CD4-positive, alpha-beta T cell (primary cell): ENCODE results near the gene BACE1. TPM values are rescaled to one million over a fixed set of nuclear protein-coding genes. Genes with fewer than 3 reads are reported as not detected.

Source experiments
- ATAC-seq: fragments of 200-7000 bp; cut with Tn5 transposase; one replicate; pipeline ENCODE4 v1.10.0; 2022; ENCODE audit warnings: mild to moderate bottlenecking; ENCODE audit not compliant: poor library complexity
- CTCF ChIA-PET: fragments of 350-600 bp; sonication (Branson Sonifier 250); formaldehyde crosslinking; loops from one replicate; lab custom pipeline; 2021; ENCODE audit warnings: antibody characterized with exemption, inconsistent platforms; lab: Charles Lee
- POLR2A ChIA-PET: fragments of 350-600 bp; sonication (Branson Sonifier 250); formaldehyde crosslinking; loops from one replicate; lab custom pipeline; 2021; ENCODE audit warnings: antibody characterized with exemption, inconsistent platforms; lab: Charles Lee
- DNase-seq, 14 experiments: peaks; one replicate each; pipeline ENCODE4 v3.0.0-alpha.2; 2013 to 2020; ENCODE audit warnings: mixed read lengths in 2 of 14
- H3K27ac ChIP-seq, 2 donors: one replicate each; pipeline versions ENCODE4 v1.5.1 to v1.7.0; 2013; ENCODE audit warnings: low read length in 2 of 2, low read depth in 1 of 2, mild to moderate bottlenecking in 1 of 2
- H3K27me3 ChIP-seq, 2 experiments: 1 replicate in 1 of 2; 2 replicates in 1 of 2; pipeline versions ENCODE4 v1.6.1 to v1.7.0; 2013; ENCODE audit warnings: low read length in 2 of 2, control low read depth in 1 of 2, mild to moderate bottlenecking in 1 of 2, moderate library complexity in 1 of 2; ENCODE audit not compliant: insufficient read depth in 2 of 2, control insufficient read depth in 1 of 2
- H3K36me3 ChIP-seq: one replicate; pipeline ENCODE4 v1.6.1; 2013; ENCODE audit warnings: low read length, control low read depth; ENCODE audit not compliant: insufficient read depth
- H3K4me1 ChIP-seq: one replicate; pipeline ENCODE4 v1.6.1; 2013; ENCODE audit warnings: low read length, control low read depth; ENCODE audit not compliant: insufficient read depth
- H3K4me3 ChIP-seq: one replicate; pipeline ENCODE4 v1.5.1; 2013; ENCODE audit warnings: mild to moderate bottlenecking, low read length, moderate library complexity
- H3K9me3 ChIP-seq, 2 experiments: 1 replicate in 1 of 2; 2 replicates in 1 of 2; pipeline versions ENCODE4 v1.6.1 to v1.7.0; 2013; ENCODE audit warnings: low read length in 2 of 2, mild to moderate bottlenecking in 2 of 2, control low read depth in 1 of 2, moderate library complexity in 1 of 2; ENCODE audit not compliant: control insufficient read depth in 1 of 2, insufficient read depth in 1 of 2
- H3K27ac Mint-ChIP-seq: one replicate; pipeline ENCODE4 v1.8.0; 2020; ENCODE audit warnings: mixed read lengths
- H3K27me3 Mint-ChIP-seq: one replicate; pipeline ENCODE4 v1.8.0; 2021; ENCODE audit warnings: mixed read lengths
- H3K36me3 Mint-ChIP-seq: one replicate; pipeline ENCODE4 v1.8.0; 2021; ENCODE audit warnings: low read depth, mixed read lengths
- H3K4me1 Mint-ChIP-seq: one replicate; pipeline ENCODE4 v1.8.0; 2021; ENCODE audit warnings: low read depth, mixed read lengths
- H3K4me3 Mint-ChIP-seq: one replicate; pipeline ENCODE4 v1.8.0; 2020; ENCODE audit warnings: mild to moderate bottlenecking, mixed read lengths
- H3K9me3 Mint-ChIP-seq: one replicate; pipeline ENCODE4 v1.8.0; 2020; ENCODE audit warnings: mixed read lengths
- intact Hi-C, 2 experiments: fragments of 100-400 bp; cut with DNase I in 1 of 2; cut with micrococcal nuclease in 1 of 2; formaldehyde crosslinking; loops; one replicate each; pipeline versions ENCODE4 v1.15.1 to v1.9.0; 2023 to 2025; cut with DNase I, micrococcal nuclease
- total RNA-seq, 174 experiments: library from RNA in 2 of 174; stranded (reverse) in 2 of 174; gene quantifications; one replicate each; pipeline ENCODE4 v1.2.3 and lab custom pipeline; 2021 to 2026
- TF ChIP-seq, protein P1 (sequence below): fragments of 200-600 bp; IDR thresholded peaks from one replicate; pipeline ENCODE4 v1.8.0; 2022; ENCODE audit warnings: antibody characterized with exemption, mild to moderate bottlenecking

Gene BACE1
- total RNA-seq, 2 experiments from 2014 or later: 0.38 to 0.59 TPM

DNA sequence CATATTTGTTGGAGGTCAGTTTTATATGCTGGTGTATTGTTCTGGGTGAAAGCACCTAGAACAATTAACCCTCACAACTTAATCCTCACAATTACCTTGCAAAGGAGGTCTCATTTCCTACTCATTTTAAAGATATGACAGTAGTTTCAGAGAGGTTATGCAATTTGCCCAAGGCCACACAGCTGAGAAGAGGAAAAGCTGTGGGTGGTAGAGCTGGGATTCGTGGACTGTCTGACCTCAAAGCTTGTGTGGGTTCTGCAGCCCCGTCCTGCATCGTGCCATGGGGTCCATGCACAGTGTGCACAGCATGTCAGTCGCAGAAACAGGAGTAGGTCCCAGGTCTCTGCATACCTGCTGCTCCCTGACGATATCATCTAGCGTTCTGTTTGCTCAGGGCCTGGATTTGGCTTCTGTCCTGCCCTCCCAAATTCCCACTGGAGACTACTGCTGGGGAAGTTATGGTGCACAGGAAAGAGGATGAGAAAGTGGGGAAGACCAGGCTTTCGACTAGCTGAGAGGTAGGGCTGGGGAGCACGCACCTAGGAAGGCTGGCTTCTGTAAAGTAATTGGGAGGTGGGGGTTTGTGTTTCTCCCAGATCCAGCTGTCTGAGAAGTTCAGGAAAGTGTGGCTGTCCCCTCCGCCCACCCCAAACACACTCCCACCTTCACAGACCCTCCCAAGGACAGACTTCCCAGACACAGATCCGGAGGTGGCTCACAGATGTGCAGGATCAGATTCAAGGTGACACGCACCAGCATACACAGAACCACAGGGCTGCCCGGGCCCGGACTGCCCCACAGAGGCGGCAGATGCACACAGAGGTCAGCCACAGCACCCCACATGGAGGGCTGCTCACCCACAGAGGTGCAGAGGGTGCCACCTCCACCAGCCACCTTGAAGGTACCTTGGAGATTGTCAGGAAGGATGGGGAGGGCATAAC is 2.0 kb downstream of the BACE1 start:
- intact Hi-C loops: no loop called here
- peaks cover 20 to 30% of the 10 kb centered on the region in 2 experiments for H3K27me3 ChIP-seq
- peaks cover 0 to 3% of the 10 kb centered on the region in 2 experiments for H3K9me3 ChIP-seq
- Mint-ChIP-seq H3K4me3 (peak overlapping the region; percentile 76), H3K4me1 (peaks cover 7% of the 10 kb centered on the region), H3K36me3 (no peaks in the 10 kb centered on the region), H3K27ac (no peak overlapping the region), H3K27me3 (peaks cover 41% of the 10 kb centered on the region), H3K9me3 (no peaks in the 10 kb centered on the region)
- no peak for DNase-seq
- no peaks in the 10 kb centered on the region for H3K36me3 ChIP-seq
- no peak overlapping the region for H3K4me3 ChIP-seq
- H3K27ac ChIP-seq: no peak overlapping the region
- CTCF ChIA-PET: no interaction called here
- H3K4me1 ChIP-seq: peaks cover 18% of the 10 kb centered on the region
- TF ChIP-seq, protein P1, sequence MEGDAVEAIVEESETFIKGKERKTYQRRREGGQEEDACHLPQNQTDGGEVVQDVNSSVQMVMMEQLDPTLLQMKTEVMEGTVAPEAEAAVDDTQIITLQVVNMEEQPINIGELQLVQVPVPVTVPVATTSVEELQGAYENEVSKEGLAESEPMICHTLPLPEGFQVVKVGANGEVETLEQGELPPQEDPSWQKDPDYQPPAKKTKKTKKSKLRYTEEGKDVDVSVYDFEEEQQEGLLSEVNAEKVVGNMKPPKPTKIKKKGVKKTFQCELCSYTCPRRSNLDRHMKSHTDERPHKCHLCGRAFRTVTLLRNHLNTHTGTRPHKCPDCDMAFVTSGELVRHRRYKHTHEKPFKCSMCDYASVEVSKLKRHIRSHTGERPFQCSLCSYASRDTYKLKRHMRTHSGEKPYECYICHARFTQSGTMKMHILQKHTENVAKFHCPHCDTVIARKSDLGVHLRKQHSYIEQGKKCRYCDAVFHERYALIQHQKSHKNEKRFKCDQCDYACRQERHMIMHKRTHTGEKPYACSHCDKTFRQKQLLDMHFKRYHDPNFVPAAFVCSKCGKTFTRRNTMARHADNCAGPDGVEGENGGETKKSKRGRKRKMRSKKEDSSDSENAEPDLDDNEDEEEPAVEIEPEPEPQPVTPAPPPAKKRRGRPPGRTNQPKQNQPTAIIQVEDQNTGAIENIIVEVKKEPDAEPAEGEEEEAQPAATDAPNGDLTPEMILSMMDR: no peak
- POLR2A ChIA-PET: no interaction called here
- no peak for ATAC-seq

DNA sequence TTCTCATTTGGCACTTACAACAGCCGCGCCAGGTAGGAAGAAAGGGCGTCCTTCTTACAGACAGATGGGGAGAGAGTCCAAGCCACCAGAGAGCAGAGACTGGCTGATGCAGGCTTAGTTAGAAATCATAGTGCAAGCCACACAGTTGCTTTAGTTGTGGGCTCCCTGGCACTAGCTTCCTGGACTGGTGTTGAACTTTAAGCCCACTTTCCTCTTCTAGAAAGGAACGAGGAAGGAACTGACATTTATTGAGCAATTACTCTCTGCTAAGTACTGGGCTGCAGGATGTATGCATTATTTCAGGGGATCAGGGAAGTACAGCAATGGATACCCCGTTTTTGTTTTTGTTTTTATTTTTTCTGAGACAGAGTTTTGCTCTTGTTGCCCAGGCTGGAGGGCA is 3.0 kb downstream of the BACE1 start:
- peaks cover 18% of the 10 kb centered on the region for H3K4me1 ChIP-seq
- H3K9me3 ChIP-seq: peaks cover 0 to 3% of the 10 kb centered on the region in 2 experiments
- Mint-ChIP-seq H3K4me3 (peak overlapping the region; percentile 32), H3K9me3 (no peaks in the 10 kb centered on the region), H3K36me3 (no peaks in the 10 kb centered on the region), H3K27me3 (peaks cover 43% of the 10 kb centered on the region), H3K4me1 (peaks cover 7% of the 10 kb centered on the region), H3K27ac (no peak overlapping the region)
- TF ChIP-seq, protein P1: no peak
- H3K4me3 ChIP-seq: no peak overlapping the region
- intact Hi-C loops: no loop called here
- H3K27me3 ChIP-seq: peaks cover 20 to 30% of the 10 kb centered on the region in 2 experiments
- ChIA-PET POLR2A (no interaction called here), CTCF (no interaction called here)
- DNase-seq: no peak
- no peak for ATAC-seq
- no peaks in the 10 kb centered on the region for H3K36me3 ChIP-seq
- no peak overlapping the region for H3K27ac ChIP-seq

DNA sequence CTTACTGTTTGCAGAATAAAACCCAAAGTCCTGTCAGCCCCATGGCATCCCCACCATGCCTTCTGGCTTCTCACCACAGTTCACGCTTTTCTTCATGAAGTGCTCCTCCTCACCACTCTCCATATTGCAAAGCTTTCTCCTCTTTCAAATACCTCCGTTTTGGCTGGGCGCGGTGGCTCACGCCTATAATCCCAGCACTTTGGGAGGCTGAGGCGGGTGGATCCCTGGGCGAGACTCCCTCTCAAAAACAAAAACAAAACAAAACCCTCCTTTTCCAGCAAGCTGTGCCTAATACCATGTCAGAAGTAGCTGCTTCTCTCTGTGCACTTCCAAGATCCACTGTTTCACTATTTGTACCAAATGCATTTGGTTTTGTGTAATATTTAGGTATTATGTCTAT is 6.7 kb downstream of the BACE1 start:
- Histone ChIP-seq H3K4me1 (no peaks in the 10 kb centered on the region), H3K9me3 (no peaks in the 10 kb centered on the region), H3K36me3 (no peaks in the 10 kb centered on the region), H3K4me3 (no peak overlapping the region), H3K27ac (no peak overlapping the region), H3K27me3 (peaks cover under 1 to 3% of the 10 kb centered on the region in 2 experiments)
- H3K36me3 Mint-ChIP-seq: no peaks in the 10 kb centered on the region
- no peaks in the 10 kb centered on the region for H3K4me1 Mint-ChIP-seq
- peaks cover 17% of the 10 kb centered on the region for H3K27me3 Mint-ChIP-seq
- ChIA-PET POLR2A (no interaction called here), CTCF (no interaction called here)
- no peak for ATAC-seq
- no peaks in the 10 kb centered on the region for H3K9me3 Mint-ChIP-seq
- no peak overlapping the region for H3K27ac Mint-ChIP-seq
- DNase-seq: no peak
- intact Hi-C loops: no loop called here
- TF ChIP-seq, protein P1: no peak
- no peak overlapping the region for H3K4me3 Mint-ChIP-seq
